OCI-LY3 (cell line): ENCODE results near the gene FLVCR1.
"Not testable (repeated sequence)": the region's sequence is repeated elsewhere in the genome, so short reads cannot be mapped to it uniquely, and the experiment has no call there.

Source experiments
- H2AFZ ChIP-seq: fragments of 200-600, 300-600 bp; shearing (Covaris generic); 2 replicates; pipeline ENCODE4 v1.6.0; 2014; ENCODE audit warnings: antibody characterized with exemption, low read depth, low read length
- H3K27ac ChIP-seq: fragments of 200-600, 300-600 bp; sonication (generic); 2 replicates; pipeline ENCODE4 v1.5.1; 2014; ENCODE audit warnings: mild to moderate bottlenecking, low read length, moderate library complexity, mixed read lengths
- H3K27me3 ChIP-seq: fragments of 200-600, 300-600 bp; sonication (generic); 2 replicates; pipeline ENCODE4 v1.6.1; 2014; ENCODE audit warnings: low read depth, low read length, mixed read lengths
- H3K36me3 ChIP-seq: fragments of 200-600, 300-600 bp; sonication (generic); replicated peaks from 2 replicates; pipeline ENCODE3; 2014; ENCODE audit warnings: low read depth, low read length, mixed read lengths
- H3K4me1 ChIP-seq: fragments of 300-600, 200-600 bp; sonication (generic); 2 replicates; pipeline ENCODE4 v1.6.1; 2014; ENCODE audit warnings: low read length, mixed read lengths
- H3K4me2 ChIP-seq: fragments of 200-600, 300-600 bp; sonication (generic); 2 replicates; pipeline ENCODE4 v1.6.1; 2014; ENCODE audit warnings: low read length, mixed read lengths
- H3K4me3 ChIP-seq: fragments of 300-600, 200-600 bp; sonication (generic); 2 replicates; pipeline ENCODE4 v1.5.1; 2014; ENCODE audit warnings: antibody characterized with exemption, mild to moderate bottlenecking, low read length, moderate library complexity
- H3K79me2 ChIP-seq: fragments of 300-600, 200-600 bp; shearing (Covaris generic); 2 replicates; pipeline ENCODE4 v1.6.1; 2014; ENCODE audit warnings: mild to moderate bottlenecking, low read length, mixed read lengths
- H3K9ac ChIP-seq: fragments of 300-600, 200-600 bp; shearing (Covaris generic); 2 replicates; pipeline ENCODE4 v1.6.0; 2014; ENCODE audit warnings: mild to moderate bottlenecking, low read length, moderate library complexity
- H3K9me3 ChIP-seq: fragments of 200-600, 300-600 bp; shearing (Covaris generic); 2 replicates; pipeline ENCODE4 v1.6.1; 2014; ENCODE audit warnings: low read length, mixed read lengths; ENCODE audit not compliant: insufficient read depth
- H4K20me1 ChIP-seq: fragments of 200-600, 300-600 bp; sonication (generic); 2 replicates; pipeline ENCODE4 v1.6.1; 2016; ENCODE audit warnings: low read length, mixed read lengths; ENCODE audit not compliant: insufficient read depth
- CTCF ChIP-seq: fragments of 200-600, 300-600 bp; sonication (generic); IDR thresholded peaks from 2 replicates; pipeline ENCODE4 v1.5.1; 2014; ENCODE audit warnings: antibody characterized with exemption, low read length, low read depth
- EZH2phosphoT487 ChIP-seq: fragments of 200-600 bp; shearing (Covaris generic); IDR thresholded peaks from 2 replicates; pipeline ENCODE4 v1.6.1; 2018; ENCODE audit warnings: antibody characterized with exemption, mixed run types, low read depth

Gene FLVCR1

GRCh38 chr1:212827171-212827776, 30.8 kb upstream of the FLVCR1 start:
- Histone ChIP-seq H4K20me1 (no peaks in the 10 kb centered on the region), H3K9ac (no peak overlapping the region), H3K9me3 (peaks cover 39% of the 10 kb centered on the region), H3K36me3 (peaks cover 33% of the 10 kb centered on the region), H3K4me3 (no peak overlapping the region), H2AFZ (no peak overlapping the region), H3K27me3 (no peaks in the 10 kb centered on the region), H3K4me1 (peaks cover 25% of the 10 kb centered on the region), H3K79me2 (no peaks in the 10 kb centered on the region), H3K27ac (no peak overlapping the region), H3K4me2 (no peak overlapping the region)
- TF ChIP-seq CTCF (no peak), EZH2phosphoT487 (no peak)

GRCh38 chr1:212827831-212828278, 30.2 kb upstream of the FLVCR1 start:
- H4K20me1 ChIP-seq: no peaks in the 10 kb centered on the region
- H3K36me3 ChIP-seq: peaks cover 31% of the 10 kb centered on the region
- no peaks in the 10 kb centered on the region for H3K27me3 ChIP-seq
- no peaks in the 10 kb centered on the region for H3K79me2 ChIP-seq
- H3K9me3 ChIP-seq: peaks cover 39% of the 10 kb centered on the region
- no peak overlapping the region for H2AFZ ChIP-seq
- H3K4me1 ChIP-seq: peaks cover 31% of the 10 kb centered on the region
- no peak overlapping the region for H3K4me2 ChIP-seq
- no peak overlapping the region for H3K27ac ChIP-seq
- no peak overlapping the region for H3K9ac ChIP-seq
- TF ChIP-seq EZH2phosphoT487 (no peak), CTCF (no peak)
- no peak overlapping the region for H3K4me3 ChIP-seq

GRCh38 chr1:212828395-212828794, 29.7 kb upstream of the FLVCR1 start:
- Histone ChIP-seq H3K36me3 (peaks cover 29% of the 10 kb centered on the region), H3K9ac (no peak overlapping the region), H3K79me2 (no peaks in the 10 kb centered on the region), H2AFZ (no peak overlapping the region), H4K20me1 (no peaks in the 10 kb centered on the region), H3K4me1 (peaks cover 36% of the 10 kb centered on the region), H3K4me3 (no peak overlapping the region), H3K27me3 (no peaks in the 10 kb centered on the region), H3K4me2 (no peak overlapping the region), H3K9me3 (peaks cover 38% of the 10 kb centered on the region), H3K27ac (no peak overlapping the region)
- no peak for TF ChIP-seq CTCF
- no peak for TF ChIP-seq EZH2phosphoT487

- Histone ChIP-seq H3K4me1 (peaks cover 57% of the 10 kb centered on the region), H2AFZ (peak overlapping the region; percentile 50; the same call in 1 of the 2 replicates), H3K9ac (peak overlapping the region; percentile 57), H3K4me3 (peak overlapping the region; percentile 29), H3K4me2 (peak overlapping the region; percentile 63), H3K27ac (peak overlapping the region; percentile 93)
- H3K9me3 ChIP-seq, H3K36me3 ChIP-seq, H3K79me2 ChIP-seq, H4K20me1 ChIP-seq, H3K27me3 ChIP-seq: not testable (repeated sequence)
Observed at GRCh38 chr1:212833211-212834207, 24.6 kb upstream of the FLVCR1 start.
